MM.1S (cell line): ENCODE measurements around the gene SLCO4A1.

Source experiments
- CTCF ChIP-seq: fragments of 300-600 bp; sonication (generic); IDR thresholded peaks from 2 replicates; pipeline ENCODE4 v1.5.1; 2016; ENCODE audit warnings: antibody characterized with exemption, low read length, mixed read lengths
- EZH2 ChIP-seq: fragments of 300-600 bp; sonication (generic); optimal IDR thresholded peaks from 2 replicates; pipeline ENCODE3; 2017; ENCODE audit warnings: low read depth, mild to moderate bottlenecking, antibody characterized with exemption, low read length, mixed read lengths
- EZH2phosphoT487 ChIP-seq: fragments of 300-600 bp; sonication (generic); IDR thresholded peaks from 2 replicates; pipeline ENCODE4 v1.6.1; 2018; ENCODE audit warnings: antibody characterized with exemption, low read length

DNA sequence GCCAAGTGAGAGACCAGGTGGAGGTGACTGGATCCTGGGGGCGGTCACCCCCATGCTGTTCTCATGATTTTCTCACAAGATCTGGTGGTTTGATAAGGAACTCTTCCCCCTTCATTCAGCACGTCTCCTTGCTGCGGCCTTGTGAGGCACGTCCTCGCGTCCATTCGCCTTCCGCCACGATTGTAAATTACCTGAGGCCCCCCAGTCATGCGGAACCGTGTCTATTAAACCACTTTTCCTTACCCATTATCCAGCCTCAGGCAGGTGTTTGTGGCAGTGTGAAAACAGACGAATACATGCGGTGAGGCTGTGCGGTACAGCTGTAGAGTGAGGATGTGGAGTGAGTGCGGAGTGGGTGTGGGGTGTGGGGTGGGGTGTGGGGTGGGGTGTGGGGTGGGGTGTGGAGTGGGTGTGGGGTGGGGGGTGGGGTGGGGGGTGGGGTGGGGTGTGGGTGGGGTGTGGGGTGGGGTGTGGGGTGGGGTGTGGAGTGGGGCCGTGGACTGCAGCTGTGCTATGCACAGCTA lies 54.2 kb downstream of the SLCO4A1 start:
- TF ChIP-seq CTCF (no peak), EZH2 (no peak), EZH2phosphoT487 (no peak)
